PC-3 (cell line): Measurements from ENCODE around the gene ARHGEF38. TPM values are rescaled to one million over a fixed set of nuclear protein-coding genes. Genes with fewer than 3 reads are reported as not detected.

Experiments
- ATAC-seq: fragments of 200-7000 bp; cut with Tn5 transposase; 2 replicates; pipeline ENCODE4 v1.9.1; 2020; ENCODE audit warnings: mild to moderate bottlenecking, moderate library complexity
- BruUV-seq: library from RNA; stranded (reverse); fragments of 400-500 nt; replicated peaks from 2 replicates; lab custom pipeline; 2021; lab: Mats Ljungman, UMichigan
- CTCF ChIA-PET: fragments of 300-600 bp; sonication (Branson Sonifier 250); formaldehyde crosslinking; loops from one replicate; lab custom pipeline; 2022; ENCODE audit warnings: antibody characterized with exemption; lab: Charles Lee
- POLR2A ChIA-PET: fragments of 300-600 bp; sonication (Branson Sonifier 250); formaldehyde crosslinking; loops from one replicate; lab custom pipeline; 2022; ENCODE audit warnings: antibody characterized with exemption; ENCODE audit not compliant: unreplicated experiment; lab: Charles Lee
- DNase-seq: peaks from one replicate; pipeline ENCODE4 v3.0.0-alpha.2; 2015
- H2AFZ ChIP-seq: fragments of 300-600 bp; sonication (generic); 2 replicates; pipeline ENCODE4 v1.6.0; 2016; ENCODE audit warnings: antibody characterized with exemption, low read length
- H3F3A ChIP-seq: fragments of 300-600 bp; sonication (generic); one replicate; pipeline ENCODE4 v1.6.0; 2017; ENCODE audit warnings: antibody characterized with exemption, low read length, control low read depth, mild to moderate bottlenecking; ENCODE audit not compliant: unreplicated experiment
- H3K27ac ChIP-seq: fragments of 300-600 bp; sonication (generic); 2 replicates; pipeline ENCODE4 v1.5.1; 2016; ENCODE audit warnings: mild to moderate bottlenecking, low read length
- H3K27me3 ChIP-seq: fragments of 300-600 bp; sonication (generic); 2 replicates; pipeline ENCODE4 v1.6.1; 2016; ENCODE audit warnings: low read length, mixed read lengths
- H3K36me3 ChIP-seq: fragments of 300-600 bp; sonication (generic); 2 replicates; pipeline ENCODE4 v1.6.1; 2016; ENCODE audit warnings: low read depth, mixed run types, low read length, mixed read lengths
- H3K4me1 ChIP-seq: fragments of 300-600 bp; sonication (generic); 2 replicates; pipeline ENCODE4 v1.5.1; 2016; ENCODE audit warnings: low read length; ENCODE audit not compliant: insufficient read depth
- H3K4me2 ChIP-seq: fragments of 300-600 bp; sonication (generic); 2 replicates; pipeline ENCODE4 v1.6.0; 2016; ENCODE audit warnings: low read length
- H3K4me3 ChIP-seq: fragments of 300-600 bp; sonication (generic); 2 replicates; pipeline ENCODE4 v1.5.1; 2016; ENCODE audit warnings: mild to moderate bottlenecking, low read length, mixed read lengths
- H3K79me2 ChIP-seq: fragments of 300-600 bp; sonication (generic); 2 replicates; pipeline ENCODE4 v1.6.1; 2017; ENCODE audit warnings: low read length, mixed read lengths
- H3K9ac ChIP-seq: fragments of 300-600 bp; sonication (generic); 2 replicates; pipeline ENCODE4 v1.6.0; 2016; ENCODE audit warnings: mild to moderate bottlenecking, low read length
- H3K9me2 ChIP-seq: fragments of 300-600 bp; sonication (generic); replicated peaks from 2 replicates; pipeline ENCODE4 v1.6.1; 2016; ENCODE audit warnings: mixed run types, low read length, mixed read lengths
- H3K9me3 ChIP-seq: fragments of 300-600 bp; sonication (generic); 2 replicates; pipeline ENCODE4 v1.6.1; 2016; ENCODE audit warnings: low read length, mixed read lengths
- H4K20me1 ChIP-seq: fragments of 300-600 bp; sonication (generic); 2 replicates; pipeline ENCODE4 v1.6.1; 2016; ENCODE audit warnings: low read length, mixed read lengths
- CTCF ChIP-seq: fragments of 300-600 bp; sonication (generic); conservative IDR thresholded peaks from 2 replicates; pipeline ENCODE4 v1.5.1; 2017; ENCODE audit warnings: antibody characterized with exemption, low read depth, mild to moderate bottlenecking, low read length
- EZH2 ChIP-seq: fragments of 300-600 bp; sonication (generic); IDR thresholded peaks from one replicate; pipeline ENCODE4 v1.6.1; 2017; ENCODE audit warnings: antibody characterized with exemption, mild to moderate bottlenecking, low read length; ENCODE audit not compliant: unreplicated experiment
- EZH2phosphoT487 ChIP-seq: fragments of 300-600 bp; sonication (generic); IDR thresholded peaks from 2 replicates; pipeline ENCODE4 v1.6.1; 2018; ENCODE audit warnings: mild to moderate bottlenecking, antibody characterized with exemption, low read length, borderline replicate concordance
- intact Hi-C: fragments of 100-400 bp; cut with micrococcal nuclease; formaldehyde crosslinking; loops from 2 replicates; pipeline ENCODE4 v1.9.0; 2023
- total RNA-seq: library from RNA; depleted of rRNA; stranded (reverse); fragments of >200 nt; gene quantifications from 2 replicates; pipeline ENCODE4 v1.2.3, GENCODE V29; 2014

ARHGEF38 gene
- total RNA-seq, 1 experiment from 2014 or later = 2.0 TPM

- CTCF ChIA-PET = no interaction called here
- DNase-seq = peak; percentile 51
- no peaks in the 10 kb centered on the region for H3K9me2 ChIP-seq
Measured at GRCh38 chr4:105674011-105674410, 121.6 kb downstream of the ARHGEF38 start.

GRCh38 chr4:105677709-105678108 is 125.3 kb downstream of the ARHGEF38 start:
- H3K4me3 ChIP-seq = no peak overlapping the region
- no peaks in the 10 kb centered on the region for H3K79me2 ChIP-seq
- ATAC-seq = peak; percentile 75
- ChIA-PET CTCF (interaction anchor here (0.8 kb wide), 1 partner anchor 38 kb away, joined by 4 read pairs; no protein-coding TSS in a partner anchor), POLR2A (interaction anchor here (0.6 kb wide), 1 partner anchor 36 kb away, joined by 5 read pairs; no protein-coding TSS in a partner anchor)
- H3F3A ChIP-seq = peaks cover 3% of the 10 kb centered on the region
- no peak overlapping the region for H2AFZ ChIP-seq
- no peaks in the 10 kb centered on the region for H3K27me3 ChIP-seq
- H3K9me3 ChIP-seq = no peaks in the 10 kb centered on the region
- TF ChIP-seq EZH2phosphoT487 = no peak
- TF ChIP-seq CTCF = no peak
- TF ChIP-seq EZH2 = no peak
- DNase-seq = peak; percentile 75
- intact Hi-C loops = loop anchor here (5.0 kb wide), 2 partner anchors 35 to 45 kb away; no protein-coding TSS in a partner anchor
- no TSS peak for BruUV-seq
- H3K36me3 ChIP-seq = peaks cover 7% of the 10 kb centered on the region
- no peaks in the 10 kb centered on the region for H4K20me1 ChIP-seq
- H3K4me2 ChIP-seq = peak overlapping the region; percentile 26
- H3K9me2 ChIP-seq = no peaks in the 10 kb centered on the region
- H3K27ac ChIP-seq = peak overlapping the region; percentile 1; the same call in 1 of the 2 replicates
- H3K4me1 ChIP-seq = peaks cover 51% of the 10 kb centered on the region
- H3K9ac ChIP-seq = no peak overlapping the region

More at GRCh38 chr4:105674011-105674410, 121.6 kb downstream of the ARHGEF38 start:
- no peak for TF ChIP-seq CTCF
- no peak for TF ChIP-seq EZH2
- TF ChIP-seq EZH2phosphoT487 = no peak
- H3K79me2 ChIP-seq = no peaks in the 10 kb centered on the region
- no peaks in the 10 kb centered on the region for H4K20me1 ChIP-seq
- peak overlapping the region; percentile 71 for H3K4me2 ChIP-seq
- H3K4me1 ChIP-seq = peaks cover 31% of the 10 kb centered on the region
- H3K9ac ChIP-seq = no peak overlapping the region
- POLR2A ChIA-PET = no interaction called here
- no peaks in the 10 kb centered on the region for H3K27me3 ChIP-seq
- no peak overlapping the region for H3K4me3 ChIP-seq
- ATAC-seq = peak; percentile 87
- no peak overlapping the region for H2AFZ ChIP-seq
- BruUV-seq = no TSS peak
- H3F3A ChIP-seq = no peaks in the 10 kb centered on the region
- intact Hi-C loops = no loop called here
- H3K36me3 ChIP-seq = no peaks in the 10 kb centered on the region
- no peaks in the 10 kb centered on the region for H3K9me3 ChIP-seq
- peak overlapping the region; percentile 30; the same call in 1 of the 2 replicates for H3K27ac ChIP-seq

GRCh38 chr4:105679186-105679585 is 126.8 kb downstream of the ARHGEF38 start:
- intact Hi-C loops = loop anchor here (5.0 kb wide), 2 partner anchors 33 to 47 kb away; no protein-coding TSS in a partner anchor
- peaks cover 7% of the 10 kb centered on the region for H3F3A ChIP-seq
- H3K4me1 ChIP-seq = peaks cover 54% of the 10 kb centered on the region
- no peaks in the 10 kb centered on the region for H4K20me1 ChIP-seq
- POLR2A ChIA-PET = no interaction called here
- TF ChIP-seq CTCF (no peak), EZH2 (no peak), EZH2phosphoT487 (no peak)
- no peaks in the 10 kb centered on the region for H3K9me3 ChIP-seq
- H3K9me2 ChIP-seq = no peaks in the 10 kb centered on the region
- H3K4me3 ChIP-seq = no peak overlapping the region
- peaks cover 7% of the 10 kb centered on the region for H3K36me3 ChIP-seq
- DNase-seq = peak; percentile 65
- H3K79me2 ChIP-seq = no peaks in the 10 kb centered on the region
- H2AFZ ChIP-seq = no peak overlapping the region
- H3K27ac ChIP-seq = no peak overlapping the region
- CTCF ChIA-PET = no interaction called here
- peak; percentile 69 for ATAC-seq
- H3K27me3 ChIP-seq = no peaks in the 10 kb centered on the region
- BruUV-seq = TSS peak; percentile 9
- H3K4me2 ChIP-seq = peak overlapping the region; percentile 35
- no peak overlapping the region for H3K9ac ChIP-seq
